GM18507 (cell line): ENCODE data around the gene CAMTA1.

Experiments used
- DNase-seq: peaks from one replicate; pipeline ENCODE4 v3.0.0; 2011; ENCODE audit warnings: low read depth; ENCODE audit not compliant: insufficient read length; ENCODE audit errors: extremely low spot score
- FAIRE-seq: peaks from 2 replicates; lab custom pipeline; 2011; peaks lifted over from hg19 to GRCh38; lab: Jason Lieb, UNC

CAMTA1 gene

DNA sequence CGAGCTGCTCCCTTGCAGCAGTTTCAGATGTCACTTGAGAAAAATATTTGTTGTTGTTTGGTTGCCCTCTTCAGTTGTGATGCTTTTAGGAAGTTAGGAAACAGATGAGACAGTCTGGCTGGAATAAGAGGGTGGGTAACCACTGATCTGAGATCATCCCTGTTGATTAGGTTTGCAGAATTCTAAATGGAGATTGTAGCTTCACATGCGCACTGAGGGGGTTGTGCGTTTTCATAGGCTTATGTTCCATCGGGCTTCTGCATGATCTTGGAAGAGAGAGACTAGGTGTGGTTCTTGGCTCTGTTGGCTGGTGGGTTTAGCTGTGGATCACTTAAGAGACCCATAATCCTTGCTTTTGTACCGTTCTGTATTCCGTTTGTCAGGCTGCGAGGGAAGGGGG lies 108.1 kb downstream of the CAMTA1 start:
- DNase-seq (no peak), FAIRE-seq (no peak)

DNA sequence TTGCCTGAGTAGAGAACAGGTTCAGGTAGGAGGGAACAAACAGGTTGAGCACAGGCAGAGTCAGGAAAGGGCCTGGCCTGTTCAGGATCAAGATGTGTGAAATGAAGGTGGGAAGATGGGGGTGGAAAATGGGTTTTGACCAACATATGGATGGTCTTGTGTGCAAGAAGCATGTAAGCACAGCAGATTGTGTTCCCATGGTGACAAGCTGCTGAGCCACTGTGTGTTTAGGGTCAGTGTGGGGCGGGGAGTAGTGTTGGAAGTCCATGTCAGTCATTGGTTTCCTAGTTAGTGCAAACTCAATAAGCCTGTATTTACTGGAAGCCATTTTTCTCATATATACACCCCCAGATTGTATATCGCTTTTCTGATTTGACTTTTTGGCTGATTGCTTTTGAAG lies 111.9 kb downstream of the CAMTA1 start:
- no peak for DNase-seq

DNA sequence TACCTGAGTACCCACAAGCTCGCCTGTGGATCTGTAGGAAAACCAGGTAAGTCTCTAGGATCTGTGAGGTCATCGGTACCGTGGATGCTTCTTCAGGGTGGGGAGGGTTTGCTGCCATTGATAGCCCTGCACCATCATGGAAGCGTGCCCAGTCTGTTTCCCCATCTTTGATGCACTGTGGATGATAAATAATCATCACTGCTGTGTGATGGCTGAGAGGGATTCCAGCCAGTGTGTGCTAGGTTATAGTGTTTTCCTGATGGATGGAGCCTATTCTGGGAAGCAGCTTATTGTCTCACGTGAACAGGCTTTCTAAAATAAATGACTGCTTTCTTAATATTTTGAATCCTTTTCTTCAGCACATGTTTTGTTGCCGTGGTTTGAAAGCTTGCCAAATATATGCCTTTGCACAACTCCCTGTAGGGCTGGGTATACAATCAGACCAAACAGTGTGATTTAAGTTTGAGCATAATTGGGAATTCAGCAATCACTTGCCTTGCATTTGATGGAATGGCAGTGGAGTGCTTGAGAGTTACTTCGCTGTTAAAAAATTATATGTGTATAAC lies 113.8 kb downstream of the CAMTA1 start:
- FAIRE-seq (no peak), DNase-seq (no peak)

More for the DNA sequence above, 111.9 kb downstream of the CAMTA1 start:
- FAIRE-seq, result no peak

DNA sequence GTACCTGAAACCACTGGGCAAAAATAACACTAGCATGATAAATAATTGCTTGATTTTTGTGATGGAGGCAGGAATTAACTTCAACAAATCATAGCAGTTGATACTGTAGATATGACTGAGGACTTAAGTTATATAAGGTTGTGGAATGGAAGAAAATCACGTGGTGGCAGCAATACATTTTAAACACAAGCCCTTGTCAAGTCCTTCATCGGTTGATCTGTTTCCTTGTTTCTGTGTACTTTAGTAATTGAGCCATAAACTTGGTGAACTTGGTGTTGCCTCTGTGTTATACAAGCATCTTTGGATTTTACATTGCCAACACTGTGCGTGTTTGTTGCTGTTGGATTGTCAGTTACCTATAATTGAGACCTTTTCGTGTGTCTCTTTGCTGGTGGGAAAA lies 114.4 kb downstream of the CAMTA1 start:
- FAIRE-seq, result no peak

DNA sequence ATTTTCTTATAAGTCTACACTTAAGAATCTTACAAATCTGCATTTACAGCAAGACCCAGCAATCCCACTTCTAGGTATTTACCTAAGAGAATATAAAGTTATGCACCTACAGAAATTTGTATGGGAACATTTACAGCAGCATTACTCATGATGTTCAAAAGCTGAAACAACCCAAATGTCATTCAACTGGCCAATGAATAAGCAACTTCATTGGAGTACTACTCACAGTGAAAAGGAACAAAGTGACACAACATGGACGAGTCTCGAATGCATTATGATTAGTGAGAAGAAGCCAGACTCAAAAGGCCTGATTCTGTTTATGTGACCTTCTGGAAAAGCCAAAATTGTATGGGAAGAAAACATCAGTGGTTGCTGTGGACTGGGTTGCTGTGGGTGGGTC lies 116.9 kb downstream of the CAMTA1 start:
- no peak for FAIRE-seq
- DNase-seq, result no peak

More for the DNA sequence above, 114.4 kb downstream of the CAMTA1 start:
- DNase-seq, result no peak

DNA sequence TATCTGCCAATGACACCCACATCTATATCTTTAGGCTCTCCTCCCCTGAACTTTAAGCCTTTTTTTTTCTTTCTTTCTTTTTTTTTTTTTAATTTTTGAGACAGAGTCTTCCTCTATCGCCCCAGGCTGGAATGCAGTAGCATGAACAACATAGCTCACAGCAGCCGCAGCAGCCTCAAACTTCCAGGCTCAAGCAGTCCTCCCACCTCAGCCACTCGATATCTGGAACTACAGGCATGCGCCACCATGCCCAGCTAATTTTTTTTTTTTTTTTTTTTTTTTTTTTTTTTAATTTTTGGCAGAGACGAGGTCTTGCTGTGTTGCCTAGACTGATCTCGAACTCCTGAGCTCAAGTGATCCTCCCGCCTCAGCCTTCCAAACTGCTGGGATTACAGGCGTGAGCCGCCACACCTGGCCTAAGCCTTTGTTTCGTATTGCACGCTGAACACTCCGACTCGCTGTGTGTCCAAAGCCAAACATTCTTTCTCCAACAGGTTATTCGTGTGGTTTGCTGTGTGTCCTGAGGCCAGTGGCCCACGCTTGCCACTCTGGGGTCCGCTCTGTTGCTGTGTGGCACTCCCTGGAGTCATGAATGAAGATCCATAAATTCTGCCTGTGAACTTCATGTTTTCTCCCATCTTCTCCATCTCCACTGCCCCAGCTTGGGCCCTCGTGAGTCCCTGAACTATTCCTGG lies 119.4 kb downstream of the CAMTA1 start:
- DNase-seq (no peak), FAIRE-seq (no peak)

DNA sequence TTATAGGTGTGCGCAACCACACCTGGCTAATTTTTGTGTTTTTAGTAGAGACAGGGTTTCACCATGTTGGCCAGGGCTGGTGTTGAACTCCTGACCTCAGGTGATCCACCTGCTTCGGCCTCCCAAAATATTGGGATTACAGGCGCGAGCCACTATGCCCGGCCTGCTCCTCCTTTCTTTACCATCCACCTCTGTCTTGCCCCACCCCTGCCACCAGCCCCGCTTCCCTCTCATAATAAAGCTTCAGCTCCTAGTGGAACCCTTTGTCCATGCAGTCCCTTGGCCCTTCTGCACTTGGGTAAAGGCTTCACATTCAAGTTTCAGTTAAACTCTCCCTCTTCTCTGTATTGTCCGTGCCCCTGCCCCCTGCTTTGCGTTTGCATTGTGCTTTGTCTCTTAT lies 120.1 kb downstream of the CAMTA1 start:
- DNase-seq, result no peak
- FAIRE-seq, result no peak

DNA sequence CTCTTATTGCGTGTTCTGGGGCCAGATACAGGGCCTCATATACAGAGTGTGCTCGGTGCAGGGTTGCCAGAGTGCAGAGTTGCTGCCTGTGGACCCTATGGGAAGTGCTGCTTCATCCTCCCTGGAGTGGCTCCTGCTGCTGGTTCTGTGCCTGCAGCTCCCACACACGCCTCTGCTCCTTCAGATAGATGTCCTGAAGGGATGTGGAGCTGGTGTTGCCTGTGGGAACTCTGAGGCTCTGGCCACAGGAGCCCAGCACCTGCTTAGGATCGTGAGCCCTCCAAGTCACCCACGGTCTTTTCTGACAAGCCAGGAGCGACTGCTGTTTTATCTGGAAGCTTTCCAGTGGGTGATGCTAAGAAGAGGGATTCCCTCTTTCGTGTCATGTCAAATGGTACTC lies 120.5 kb downstream of the CAMTA1 start:
- DNase-seq, result no peak
- FAIRE-seq, result no peak

DNA sequence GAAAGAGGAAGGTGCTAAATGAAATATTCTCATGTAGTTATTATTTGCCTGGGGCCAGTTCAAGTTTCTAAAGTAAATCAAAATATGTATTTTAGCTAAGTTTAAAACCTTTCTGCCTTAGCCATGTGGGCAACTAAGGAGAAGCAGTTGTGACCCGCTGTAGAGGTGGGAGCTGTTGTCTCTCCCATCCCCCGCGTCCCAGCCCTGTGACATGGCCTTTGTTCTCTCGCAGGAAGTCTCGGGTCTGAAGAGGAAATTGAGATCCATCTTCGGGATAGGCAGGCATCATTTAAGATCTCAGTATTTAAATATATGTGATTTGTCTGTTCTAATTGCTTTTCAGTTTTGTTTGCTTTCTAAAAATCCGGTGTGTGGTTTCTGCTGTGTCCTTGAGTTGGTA lies 121.5 kb downstream of the CAMTA1 start:
- no peak for FAIRE-seq
- no peak for DNase-seq

DNA sequence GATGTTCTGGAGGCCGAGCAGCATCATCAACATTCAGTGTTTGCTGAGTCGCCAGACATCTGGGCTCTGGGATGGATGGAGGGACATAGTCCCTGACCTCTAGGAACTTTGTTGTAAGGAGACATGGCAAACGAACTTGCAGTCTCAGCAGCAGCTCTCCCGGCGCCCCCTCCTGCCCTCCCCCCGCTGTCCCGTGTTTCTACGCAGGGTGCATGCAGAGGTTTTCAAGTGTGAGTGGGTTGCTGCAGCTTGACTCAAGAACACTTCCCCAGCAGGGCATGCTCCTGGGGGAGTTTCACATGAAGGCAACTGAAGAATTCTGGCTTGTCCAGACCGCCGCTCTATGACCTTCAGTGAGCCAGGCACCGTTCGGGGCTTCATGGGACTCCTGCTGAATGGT lies 121.9 kb downstream of the CAMTA1 start:
- no peak for DNase-seq
- FAIRE-seq, result no peak

DNA sequence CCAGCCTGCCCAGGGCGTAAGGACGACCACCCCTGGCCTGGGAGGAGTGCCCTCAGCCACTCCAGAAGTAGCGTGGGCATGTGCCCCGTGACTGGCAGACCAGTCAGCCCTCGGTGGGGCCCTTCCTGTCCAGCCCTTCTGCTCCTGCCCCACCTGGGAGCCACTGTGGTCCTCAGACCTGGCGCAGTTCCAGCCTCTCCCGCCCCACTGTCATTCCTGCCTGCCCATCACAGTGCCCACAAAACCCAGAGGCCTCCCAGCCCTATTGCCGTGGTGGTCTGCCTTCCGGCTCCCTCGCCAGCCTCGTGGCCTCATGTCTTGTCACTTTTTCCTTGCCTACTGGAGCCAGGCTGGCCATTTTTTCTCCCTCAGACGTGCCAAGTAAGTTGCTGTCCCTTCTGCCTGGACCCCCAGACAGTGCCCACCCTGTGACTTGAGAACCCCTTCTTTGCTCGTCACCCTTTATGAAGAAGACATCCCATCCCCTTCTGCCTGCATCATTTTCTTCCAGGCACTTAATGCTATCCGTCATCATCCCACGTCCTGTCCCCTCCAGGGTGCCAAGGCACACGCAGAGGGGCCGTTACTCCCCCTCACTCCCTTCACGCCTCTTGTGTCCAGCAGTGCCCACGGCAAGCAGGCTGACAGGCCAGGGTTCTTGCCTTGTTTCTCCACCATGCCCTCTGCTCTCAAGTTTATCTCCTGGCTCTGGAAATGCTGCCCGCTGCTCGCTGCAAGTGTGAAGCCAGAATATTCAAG lies 122.6 kb downstream of the CAMTA1 start:
- no peak for FAIRE-seq
- no peak for DNase-seq

DNA sequence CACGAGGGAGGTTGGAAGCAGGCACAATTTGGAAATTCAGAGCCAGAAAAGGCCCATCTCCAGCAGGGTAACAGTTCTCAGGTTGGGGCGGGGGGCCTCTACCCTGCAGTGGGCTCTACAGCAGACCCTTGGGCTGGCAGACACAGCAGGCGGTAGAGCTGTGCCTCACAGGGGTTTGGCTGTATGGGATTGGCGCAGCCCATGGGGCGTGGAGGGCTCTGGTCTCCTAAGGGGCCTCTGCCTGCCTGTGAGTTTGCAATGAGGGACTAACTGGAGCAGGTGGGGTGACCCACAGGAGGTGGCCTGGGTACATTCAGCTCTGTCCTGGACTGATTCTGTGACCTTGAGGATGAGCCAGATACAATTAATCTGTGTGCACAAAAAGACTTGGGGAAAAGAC lies 124.1 kb downstream of the CAMTA1 start:
- no peak for DNase-seq
- FAIRE-seq, result no peak

DNA sequence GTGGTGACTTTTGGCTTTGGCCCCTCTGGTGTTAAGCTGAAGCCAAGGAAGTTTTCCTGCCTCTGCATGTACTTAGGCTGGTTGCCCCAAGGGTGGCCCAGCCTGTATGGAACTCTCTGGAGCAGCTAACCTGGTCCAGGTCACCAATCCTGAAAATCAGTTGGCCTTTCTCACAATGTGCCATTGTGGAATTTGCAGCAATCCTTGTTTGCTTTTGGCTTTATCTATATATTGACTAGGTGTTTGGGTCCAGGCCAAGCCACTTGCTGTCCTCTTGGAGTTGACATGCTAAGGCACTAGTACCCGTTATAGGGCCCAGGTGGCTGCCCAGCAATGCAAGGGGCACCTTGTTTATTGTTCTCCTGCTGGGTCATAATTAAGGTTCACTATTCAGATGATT lies 124.6 kb downstream of the CAMTA1 start:
- DNase-seq (no peak), FAIRE-seq (no peak)

DNA sequence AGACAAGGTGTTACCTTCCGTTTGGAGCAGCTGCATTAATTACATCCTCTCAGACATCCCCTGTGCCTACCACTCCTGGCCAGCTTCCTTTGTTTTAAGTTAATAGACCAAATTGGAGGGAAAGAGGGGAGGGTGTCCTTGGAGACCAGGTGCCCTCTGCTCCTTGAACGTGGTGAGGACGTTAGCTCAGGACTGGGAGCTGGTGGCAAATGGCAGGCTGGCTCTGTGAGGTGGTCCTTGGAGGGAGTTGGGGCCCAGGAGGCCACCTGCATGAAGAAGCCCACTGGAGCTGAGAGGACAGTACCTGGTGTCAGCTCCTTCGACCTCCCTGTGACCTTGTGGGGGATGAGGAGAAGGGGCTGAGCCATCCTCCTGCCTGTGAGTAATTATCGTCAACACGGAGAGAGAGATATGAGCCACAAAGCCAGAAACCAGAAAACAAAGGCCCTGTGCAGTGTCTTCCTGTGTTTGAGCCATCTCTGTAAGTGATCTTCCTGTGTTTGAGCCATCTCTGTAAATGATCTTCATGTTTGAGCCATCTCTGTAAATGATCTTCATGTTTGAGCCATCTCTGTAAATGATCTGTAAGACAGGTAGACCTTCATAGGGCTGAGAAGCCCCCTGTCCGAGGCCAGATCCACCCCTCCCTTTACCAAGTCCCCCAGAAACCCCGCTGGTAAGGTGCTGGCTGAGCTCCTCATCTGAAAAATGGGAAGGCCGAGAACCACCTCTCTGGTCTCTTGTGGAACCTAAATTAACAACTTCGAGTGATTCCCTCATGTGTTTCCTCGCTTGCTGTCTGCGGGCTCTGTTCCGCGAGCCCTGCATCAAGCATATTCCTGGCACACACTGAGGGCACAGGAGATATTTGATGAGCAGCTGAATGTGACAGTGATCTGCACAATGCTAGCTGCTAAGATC lies 126.0 kb downstream of the CAMTA1 start:
- no peak for DNase-seq
- FAIRE-seq, result peak; percentile 60

DNA sequence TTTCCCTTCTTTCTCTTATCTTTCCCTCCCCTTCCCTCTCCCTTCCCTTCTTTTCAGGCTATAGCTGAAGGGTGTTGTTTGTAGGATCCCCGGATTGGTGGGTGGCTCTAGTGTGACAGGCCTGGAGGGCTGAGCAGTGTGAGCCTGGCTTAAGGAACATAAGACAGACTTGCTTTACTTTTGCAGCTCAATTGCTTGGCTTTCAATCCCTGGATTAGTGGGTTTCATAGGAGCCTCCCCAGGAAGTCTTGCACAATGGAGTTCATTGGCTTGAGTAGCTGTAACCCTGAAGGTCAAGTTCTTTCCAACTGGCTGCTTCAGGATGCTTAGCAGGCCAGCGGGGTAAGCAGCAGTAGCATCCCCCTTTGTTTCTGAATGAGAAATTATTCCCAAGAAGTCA lies 126.7 kb downstream of the CAMTA1 start:
- DNase-seq (no peak), FAIRE-seq (no peak)

DNA sequence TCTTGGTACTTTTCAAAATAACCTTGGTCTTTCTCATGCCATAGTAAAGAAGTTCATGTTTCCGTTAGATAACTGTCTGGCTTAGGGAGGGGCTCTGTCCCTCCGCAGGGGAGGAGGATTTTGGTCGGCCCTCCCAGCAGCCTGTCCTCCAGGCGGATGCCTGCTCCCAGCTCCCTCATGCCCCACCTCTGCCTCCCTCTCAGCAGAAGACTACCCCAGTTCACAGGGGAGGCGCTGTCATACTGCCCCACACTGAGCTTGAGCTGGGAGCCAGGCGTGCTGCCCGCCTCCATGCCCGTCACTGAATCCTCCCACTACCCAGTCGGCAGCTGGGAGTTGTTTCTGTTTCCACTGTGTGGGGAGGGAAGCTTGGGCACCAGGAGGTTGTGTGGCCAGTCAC lies 127.3 kb downstream of the CAMTA1 start:
- no peak for FAIRE-seq
- DNase-seq, result no peak

DNA sequence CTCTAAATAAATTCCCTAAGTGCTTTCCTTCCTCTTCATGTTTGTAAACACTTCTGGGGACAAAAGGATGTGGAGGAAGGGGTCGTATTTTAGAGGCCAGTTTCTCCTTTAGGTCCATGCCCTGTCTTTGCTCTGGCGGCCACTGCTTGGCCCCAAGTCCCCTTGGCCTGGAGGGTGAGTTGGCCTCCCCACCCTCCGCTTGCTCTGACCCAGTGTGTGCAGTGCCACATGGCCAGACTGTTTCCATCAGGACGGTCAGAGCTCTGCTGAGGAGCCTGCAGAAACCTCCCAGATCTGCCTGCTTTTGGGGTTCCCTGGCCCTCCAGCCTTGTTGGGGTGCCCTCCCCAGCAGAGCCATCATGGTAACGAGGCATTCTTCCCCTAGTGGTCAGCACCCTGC lies 127.8 kb downstream of the CAMTA1 start:
- FAIRE-seq, result no peak

DNA sequence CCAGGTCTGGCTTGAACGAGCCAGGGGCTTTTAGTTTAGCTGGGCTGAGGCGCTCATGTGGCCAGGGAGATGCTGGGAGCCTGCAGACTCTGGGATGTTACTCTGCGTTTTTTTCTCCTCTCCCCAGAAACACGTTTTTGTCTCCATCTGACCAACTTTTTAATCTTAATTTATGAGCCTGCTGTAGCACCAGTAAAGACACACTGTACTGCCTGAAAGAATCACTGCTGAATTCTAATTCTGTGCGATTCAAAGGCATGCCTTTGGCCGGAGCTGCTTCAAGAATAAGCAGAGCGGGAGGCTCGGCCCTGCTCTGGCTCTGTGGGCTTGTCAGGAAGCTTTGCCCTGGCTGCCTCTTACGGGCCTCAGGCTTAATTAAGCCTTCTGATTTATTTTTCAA lies 129.5 kb downstream of the CAMTA1 start:
- FAIRE-seq, result no peak
- DNase-seq, result no peak

More for the DNA sequence above, 127.8 kb downstream of the CAMTA1 start:
- DNase-seq, result no peak

DNA sequence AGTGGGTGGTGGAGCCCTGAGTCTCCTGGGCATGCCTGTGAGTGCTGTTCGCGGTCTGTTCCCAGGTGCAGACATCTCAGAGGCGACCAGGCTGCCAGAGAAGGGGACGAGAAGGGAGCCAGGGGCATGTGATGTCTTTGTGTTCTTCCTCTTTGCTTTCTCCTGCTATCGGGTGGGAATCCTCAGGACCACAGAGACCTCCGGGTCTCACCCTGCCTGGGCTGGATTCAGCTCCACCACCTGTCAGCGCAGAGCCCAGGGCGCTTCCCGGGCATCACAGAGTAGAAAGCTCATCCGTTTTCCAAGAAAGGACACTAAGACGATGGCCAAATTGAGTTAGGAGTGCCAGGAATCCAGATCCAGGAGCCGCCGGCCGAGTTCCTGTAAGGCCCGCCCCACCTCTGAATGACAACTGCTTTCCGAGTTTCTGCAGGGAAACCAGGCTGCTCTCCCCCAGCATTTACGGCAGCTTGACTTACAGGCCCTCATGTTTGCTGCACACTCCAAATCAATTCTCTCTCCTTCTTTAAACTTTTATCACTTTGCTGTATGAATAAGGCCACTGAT lies 130.8 kb downstream of the CAMTA1 start:
- FAIRE-seq, result no peak
- no peak for DNase-seq

DNA sequence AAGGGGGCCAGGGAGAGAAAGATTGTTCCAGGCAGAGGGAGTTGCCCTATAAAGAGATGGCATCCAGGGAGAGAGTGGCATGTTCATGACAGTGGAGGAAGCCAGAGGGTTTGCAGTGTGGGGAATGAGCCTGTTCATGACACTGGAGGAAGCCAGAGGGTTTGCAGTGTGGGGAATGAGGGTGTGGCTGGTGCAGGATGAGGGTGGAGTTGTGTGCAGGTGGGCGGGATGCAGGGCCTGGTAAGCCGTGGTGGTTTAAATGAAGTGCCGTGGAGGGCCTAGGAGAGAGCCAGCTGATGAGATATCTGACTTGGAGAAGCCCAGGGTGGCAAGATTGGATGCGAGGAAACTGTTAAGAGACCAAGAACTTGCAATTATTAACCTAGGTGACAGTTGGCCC lies 131.8 kb downstream of the CAMTA1 start:
- DNase-seq (no peak), FAIRE-seq (no peak)
